Mucosa of descending colon (tissue), 3 donors: ENCODE results near the gene WARS2. TPM values are rescaled to one million over a fixed set of nuclear protein-coding genes. Genes with fewer than 3 reads are reported as not detected.
"Not testable (repeated sequence)": the region's sequence is repeated elsewhere in the genome, so short reads cannot be mapped to it uniquely, and the experiment has no call there.

Experiments used
- ATAC-seq: fragments of 200-7000 bp; cut with Tn5 transposase; one replicate; pipeline ENCODE4 v1.9.1; 2020; ENCODE audit warnings: mild to moderate bottlenecking, moderate library complexity
- DNase-seq, 3 donors: peaks; one replicate each; pipeline ENCODE4 v3.0.0-alpha.2; 2020
- H3K36me3 ChIP-seq: fragments of 200-600 bp; one replicate; pipeline ENCODE4 v1.8.0; 2021; ENCODE audit warnings: low read depth, mild to moderate bottlenecking
- H3K4me1 ChIP-seq: fragments of 200-600 bp; one replicate; pipeline ENCODE4 v1.8.0; 2021; ENCODE audit warnings: low read depth, mild to moderate bottlenecking
- H3K4me3 ChIP-seq: fragments of 200-600 bp; one replicate; pipeline ENCODE4 v1.8.0; 2021; ENCODE audit warnings: mild to moderate bottlenecking
- H3K9me3 ChIP-seq: fragments of 200-600 bp; one replicate; pipeline ENCODE4 v1.8.0; 2021; ENCODE audit warnings: mild to moderate bottlenecking
- intact Hi-C, 2 donors: fragments of 100-400 bp; cut with DNase I in 1 of 2; cut with micrococcal nuclease in 1 of 2; formaldehyde crosslinking; loops; one replicate each; pipeline versions ENCODE4 v1.11.0 to v1.11.1; 2022; cut with DNase I, micrococcal nuclease
- total RNA-seq, 3 donors: library from RNA; stranded (reverse); fragmentation: NEBNext Ultra II Directional in 2 of 3; extraction: Animal tissue kit (Norgen Biotek cat#: 25700) in 2 of 3; gene quantifications; one replicate each; pipeline versions ENCODE4 v1.2.1 to v1.2.4, GENCODE V29; 2021 to 2023
- TF ChIP-seq, protein P1 (sequence below): fragments of 200-600 bp; IDR thresholded peaks from one replicate; pipeline ENCODE4 v1.8.0; 2022; ENCODE audit warnings: antibody characterized with exemption, mild to moderate bottlenecking
- donor health status: DM: no; HTN: no; CAD: no; lungs with moderate emphysema.
- donor health status: DM: no; HTN: no; CAD: no.
- donor health status: DM: no; HTN: yes; CAD: no.

WARS2 gene
- total RNA-seq, 3 donors from 2014 or later, result 10.5 to 14.9 (median 14.5) TPM

GRCh38 chr1:119181218-119181617, 40.8 kb upstream of the WARS2 start:
- Histone ChIP-seq H3K36me3 (no peaks in the 10 kb centered on the region), H3K9me3 (peaks cover 7% of the 10 kb centered on the region), H3K4me1 (no peaks in the 10 kb centered on the region), H3K4me3 (no peak overlapping the region)
- intact Hi-C loops, result no loop called here
- ATAC-seq (no peak), DNase-seq (no peak)
- TF ChIP-seq, protein P1, sequence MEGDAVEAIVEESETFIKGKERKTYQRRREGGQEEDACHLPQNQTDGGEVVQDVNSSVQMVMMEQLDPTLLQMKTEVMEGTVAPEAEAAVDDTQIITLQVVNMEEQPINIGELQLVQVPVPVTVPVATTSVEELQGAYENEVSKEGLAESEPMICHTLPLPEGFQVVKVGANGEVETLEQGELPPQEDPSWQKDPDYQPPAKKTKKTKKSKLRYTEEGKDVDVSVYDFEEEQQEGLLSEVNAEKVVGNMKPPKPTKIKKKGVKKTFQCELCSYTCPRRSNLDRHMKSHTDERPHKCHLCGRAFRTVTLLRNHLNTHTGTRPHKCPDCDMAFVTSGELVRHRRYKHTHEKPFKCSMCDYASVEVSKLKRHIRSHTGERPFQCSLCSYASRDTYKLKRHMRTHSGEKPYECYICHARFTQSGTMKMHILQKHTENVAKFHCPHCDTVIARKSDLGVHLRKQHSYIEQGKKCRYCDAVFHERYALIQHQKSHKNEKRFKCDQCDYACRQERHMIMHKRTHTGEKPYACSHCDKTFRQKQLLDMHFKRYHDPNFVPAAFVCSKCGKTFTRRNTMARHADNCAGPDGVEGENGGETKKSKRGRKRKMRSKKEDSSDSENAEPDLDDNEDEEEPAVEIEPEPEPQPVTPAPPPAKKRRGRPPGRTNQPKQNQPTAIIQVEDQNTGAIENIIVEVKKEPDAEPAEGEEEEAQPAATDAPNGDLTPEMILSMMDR, result no peak

- H3K9me3 ChIP-seq, result peaks cover 7% of the 10 kb centered on the region
- no peaks in the 10 kb centered on the region for H3K4me1 ChIP-seq
- ATAC-seq, result no peak
- intact Hi-C loops, result no loop called here
- DNase-seq, result no peak
- TF ChIP-seq, protein P1, result no peak
- no peaks in the 10 kb centered on the region for H3K36me3 ChIP-seq
- H3K4me3 ChIP-seq, result no peak overlapping the region
Observed at GRCh38 chr1:119179051-119179450, 38.6 kb upstream of the WARS2 start.

DNA sequence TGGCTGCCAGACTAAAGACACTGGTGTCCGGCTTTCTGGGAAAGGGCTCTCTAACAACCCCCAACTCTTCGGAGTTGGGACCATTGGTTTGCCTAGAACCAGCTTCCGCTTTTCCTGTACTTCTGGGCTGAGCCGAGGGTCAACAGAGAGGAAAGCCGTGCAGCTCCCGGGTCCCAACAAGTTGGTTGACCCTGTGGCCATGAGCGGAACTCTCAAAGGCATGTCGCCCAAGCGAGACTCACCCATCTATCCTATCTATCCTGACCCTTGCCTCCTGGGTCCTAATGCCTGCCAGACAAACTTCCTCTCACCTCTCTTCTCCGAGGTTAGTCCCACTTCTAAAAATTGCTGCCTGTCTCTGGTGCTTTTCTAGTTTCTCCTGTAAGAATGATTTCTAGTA, 32.5 kb upstream of the WARS2 start:
- ATAC-seq, H3K4me1 ChIP-seq, H3K36me3 ChIP-seq, H3K9me3 ChIP-seq, intact Hi-C loops, H3K4me3 ChIP-seq, DNase-seq: not testable (repeated sequence)

GRCh38 chr1:119171381-119172010, 31.0 kb upstream of the WARS2 start:
- H3K36me3 ChIP-seq, DNase-seq, H3K4me3 ChIP-seq, H3K9me3 ChIP-seq, ATAC-seq, intact Hi-C loops, H3K4me1 ChIP-seq: not testable (repeated sequence)

GRCh38 chr1:119163396-119163795, 22.9 kb upstream of the WARS2 start:
- H3K4me3 ChIP-seq, result no peak overlapping the region
- H3K36me3 ChIP-seq, result no peaks in the 10 kb centered on the region
- intact Hi-C loops, result no loop called here
- TF ChIP-seq, protein P1, result no peak
- H3K4me1 ChIP-seq, result no peaks in the 10 kb centered on the region
- DNase-seq (no peak), ATAC-seq (no peak)
- no peaks in the 10 kb centered on the region for H3K9me3 ChIP-seq

DNA sequence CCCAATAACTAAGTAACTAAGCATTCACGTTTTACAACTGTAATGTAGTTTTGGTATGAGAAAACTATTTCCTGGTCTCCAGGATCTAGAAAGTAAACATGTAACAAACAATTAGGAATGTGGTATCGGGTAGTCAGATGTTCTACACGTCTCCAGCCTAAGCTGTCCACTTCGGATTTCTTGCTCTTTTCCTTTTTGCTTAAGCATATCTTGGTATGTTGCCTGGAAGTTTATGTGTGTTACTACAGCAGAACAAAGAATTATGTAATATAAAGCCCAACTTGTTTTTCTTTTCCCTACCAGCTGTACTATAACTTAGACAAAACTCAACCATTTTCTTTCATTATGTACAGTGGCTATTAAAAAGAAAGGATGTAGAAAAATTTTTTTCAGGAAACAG, 20.4 kb upstream of the WARS2 start:
- TF ChIP-seq, protein P1, result no peak
- no peak for ATAC-seq

DNA sequence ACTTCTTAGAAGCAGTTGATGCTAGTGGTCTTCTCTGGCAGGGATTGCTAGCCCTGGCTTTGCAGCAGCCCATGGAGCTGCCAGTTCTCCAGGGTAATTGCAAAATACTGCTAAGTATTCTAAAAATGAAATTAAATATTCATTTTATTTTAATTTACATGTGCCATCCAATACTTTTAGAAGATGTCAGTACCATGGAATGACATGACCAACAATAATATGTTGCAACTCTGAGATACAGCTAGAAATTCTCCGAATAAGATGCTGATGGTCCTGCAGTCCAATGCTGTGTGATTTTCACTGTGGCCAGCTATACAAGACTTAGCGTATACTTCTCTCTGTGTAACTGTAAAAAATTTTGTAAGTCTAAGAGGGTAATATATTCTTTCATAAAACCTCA, 20.0 kb upstream of the WARS2 start:
- Histone ChIP-seq H3K36me3 (no peaks in the 10 kb centered on the region), H3K4me3 (no peak overlapping the region), H3K4me1 (no peaks in the 10 kb centered on the region), H3K9me3 (no peaks in the 10 kb centered on the region)
- no peak for ATAC-seq
- no peak for DNase-seq
- intact Hi-C loops, result no loop called here
- TF ChIP-seq, protein P1, result no peak

More for the DNA sequence above, 20.4 kb upstream of the WARS2 start:
- Histone ChIP-seq H3K36me3 (no peaks in the 10 kb centered on the region), H3K4me3 (no peak overlapping the region), H3K9me3 (no peaks in the 10 kb centered on the region), H3K4me1 (no peaks in the 10 kb centered on the region)
- intact Hi-C loops, result no loop called here
- DNase-seq, result no peak
